NB4 (cell line): ENCODE results near the gene DHTKD1.

ENCODE experiments used
- MYC ChIP-seq: IDR thresholded peaks from 2 replicates; pipeline ENCODE4 v1.6.1; 2011; ENCODE audit warnings: low read depth, low read length
- POLR2A ChIP-seq: IDR thresholded peaks from 2 replicates; pipeline ENCODE4 v1.6.1; 2011; ENCODE audit warnings: mild to moderate bottlenecking; ENCODE audit not compliant: insufficient read length; ENCODE audit errors: extremely low read depth
- TF ChIP-seq, protein P1 (sequence below): IDR thresholded peaks from one replicate; pipeline ENCODE4 v1.5.1; 2012; ENCODE audit warnings: low read depth, low read length

DNA sequence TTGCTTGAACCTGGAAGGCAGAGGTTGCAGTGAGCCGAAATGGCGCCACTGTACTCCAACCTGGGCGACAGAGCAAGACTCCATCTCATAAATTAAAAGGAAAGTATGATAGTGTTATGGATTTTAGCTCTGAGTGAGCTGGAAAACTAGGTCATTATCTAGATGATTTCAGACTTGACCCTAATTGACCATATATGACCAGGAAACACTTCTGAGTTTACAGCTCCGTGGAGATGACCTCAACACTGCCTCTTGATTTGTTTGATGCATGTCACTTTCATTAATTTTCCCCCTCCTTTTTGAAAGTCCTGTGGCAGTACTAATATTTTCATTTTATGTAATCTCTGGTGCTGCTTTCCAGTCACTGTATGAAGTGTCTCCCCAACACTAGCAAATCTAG, 52.9 kb downstream of the DHTKD1 start:
- TF ChIP-seq, protein P1, sequence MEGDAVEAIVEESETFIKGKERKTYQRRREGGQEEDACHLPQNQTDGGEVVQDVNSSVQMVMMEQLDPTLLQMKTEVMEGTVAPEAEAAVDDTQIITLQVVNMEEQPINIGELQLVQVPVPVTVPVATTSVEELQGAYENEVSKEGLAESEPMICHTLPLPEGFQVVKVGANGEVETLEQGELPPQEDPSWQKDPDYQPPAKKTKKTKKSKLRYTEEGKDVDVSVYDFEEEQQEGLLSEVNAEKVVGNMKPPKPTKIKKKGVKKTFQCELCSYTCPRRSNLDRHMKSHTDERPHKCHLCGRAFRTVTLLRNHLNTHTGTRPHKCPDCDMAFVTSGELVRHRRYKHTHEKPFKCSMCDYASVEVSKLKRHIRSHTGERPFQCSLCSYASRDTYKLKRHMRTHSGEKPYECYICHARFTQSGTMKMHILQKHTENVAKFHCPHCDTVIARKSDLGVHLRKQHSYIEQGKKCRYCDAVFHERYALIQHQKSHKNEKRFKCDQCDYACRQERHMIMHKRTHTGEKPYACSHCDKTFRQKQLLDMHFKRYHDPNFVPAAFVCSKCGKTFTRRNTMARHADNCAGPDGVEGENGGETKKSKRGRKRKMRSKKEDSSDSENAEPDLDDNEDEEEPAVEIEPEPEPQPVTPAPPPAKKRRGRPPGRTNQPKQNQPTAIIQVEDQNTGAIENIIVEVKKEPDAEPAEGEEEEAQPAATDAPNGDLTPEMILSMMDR, result no peak
- TF ChIP-seq POLR2A (no peak), MYC (no peak)
